Smooth muscle cell (in vitro differentiated cells): ENCODE results near the gene CRISP1. TPM values are rescaled to one million over a fixed set of nuclear protein-coding genes. Genes with fewer than 3 reads are reported as not detected.

Experiments
- DNase-seq: peaks from one replicate; lab custom pipeline; 2025; ENCODE audit not compliant: unreplicated experiment; lab: John Stamatoyannopoulos, UW
- H2AFZ ChIP-seq: fragments of 200-600 bp; sonication (generic); 2 replicates; pipeline ENCODE4 v1.6.0; 2016; ENCODE audit warnings: antibody characterized with exemption, low read depth, mild to moderate bottlenecking
- H3F3A ChIP-seq: fragments of 200-600 bp; sonication (generic); 2 replicates; pipeline ENCODE4 v1.6.0; 2017; ENCODE audit warnings: antibody characterized with exemption, low read depth
- H3K27ac ChIP-seq: fragments of 200-600 bp; sonication (generic); 2 replicates; pipeline ENCODE4 v1.5.1; 2016; ENCODE audit warnings: low read depth, mild to moderate bottlenecking
- H3K27me3 ChIP-seq: fragments of 200-600 bp; sonication (generic); 2 replicates; pipeline ENCODE4 v1.6.1; 2016; ENCODE audit warnings: low read depth, mild to moderate bottlenecking
- H3K36me3 ChIP-seq: fragments of 200-600 bp; sonication (generic); 2 replicates; pipeline ENCODE4 v1.5.1; 2016; ENCODE audit warnings: low read depth
- H3K4me1 ChIP-seq: fragments of 200-600 bp; sonication (generic); 2 replicates; pipeline ENCODE4 v1.5.1; 2016; ENCODE audit warnings: low read depth
- H3K4me2 ChIP-seq: fragments of 200-600 bp; sonication (generic); 2 replicates; pipeline ENCODE4 v1.6.0; 2016; ENCODE audit warnings: mild to moderate bottlenecking
- H3K4me3 ChIP-seq: fragments of 200-600 bp; sonication (generic); 2 replicates; pipeline ENCODE4 v1.5.1; 2016; ENCODE audit warnings: mild to moderate bottlenecking
- H3K79me2 ChIP-seq: fragments of 200-600 bp; sonication (generic); 2 replicates; pipeline ENCODE4 v1.6.0; 2016; ENCODE audit warnings: low read depth, mild to moderate bottlenecking
- H3K9ac ChIP-seq: fragments of 200-600 bp; sonication (generic); 2 replicates; pipeline ENCODE4 v1.6.0; 2016; ENCODE audit warnings: low read depth
- H3K9me3 ChIP-seq: fragments of 200-600 bp; sonication (generic); replicated peaks from 2 replicates; pipeline ENCODE4 v1.5.1; 2016; ENCODE audit warnings: low read depth
- H4K20me1 ChIP-seq: fragments of 200-600 bp; sonication (generic); 2 replicates; pipeline ENCODE4 v1.6.0; 2016; ENCODE audit warnings: low read depth
- CTCF ChIP-seq: fragments of 200-600 bp; sonication (generic); IDR thresholded peaks from 2 replicates; pipeline ENCODE4 v1.5.1; 2017; ENCODE audit warnings: borderline replicate concordance, mild to moderate bottlenecking, antibody characterized with exemption; ENCODE audit not compliant: insufficient read depth, poor library complexity, severe bottlenecking
- WGBS: methylation state at CpG from one replicate; pipeline ENCODE4 v1.1.7; 2016; ENCODE audit warnings: low lambda C conversion rate; 5-methylcytosine and 5-hydroxymethylcytosine counted together
- polyA plus RNA-seq: library from polyadenylated mRNA; unstranded; fragments of >200 nt; fragmentation: Nextera tagmentation; extraction: Ambion mirVana; gene quantifications from 2 replicates; pipeline ENCODE4 v1.2.1, GENCODE V29; 2016
- total RNA-seq: library from RNA; depleted of rRNA; stranded (reverse); fragments of >200 nt; gene quantifications from 2 replicates; pipeline ENCODE4 v1.2.3, GENCODE V29; 2014

The CRISP1 gene
- total and polyA plus RNA-seq, 2 experiments from 2014 or later = not detected

- H3F3A ChIP-seq = no peaks in the 10 kb centered on the region
- H3K27ac ChIP-seq = no peak within 1 kb of the TSS
- DNase-seq = no peak
- no peak for TF ChIP-seq CTCF
- no peak within 1 kb of the TSS for H2AFZ ChIP-seq
- no peaks in the 10 kb centered on the region for H4K20me1 ChIP-seq
- H3K4me2 ChIP-seq = no peak within 1 kb of the TSS
- no peaks in the 10 kb centered on the region for H3K36me3 ChIP-seq
- H3K4me1 ChIP-seq = no peaks in the 10 kb centered on the region
- 83% methylated on average over 8 of the region's 8 CpGs for WGBS
- H3K79me2 ChIP-seq = no peaks in the 10 kb centered on the region
- no peak within 1 kb of the TSS for H3K4me3 ChIP-seq
- H3K27me3 ChIP-seq = no peaks in the 10 kb centered on the region
- H3K9me3 ChIP-seq = no peaks in the 10 kb centered on the region
- H3K9ac ChIP-seq = no peak within 1 kb of the TSS
Measured at GRCh38 chr6:49787176-49787575, 79.2 kb downstream of the CRISP1 start, which contains the start of gene PGK2. TSS of gene PGK2 (minus strand) at chr6:49787285. CDS start at chr6:49787187, 98 bp downstream.

- H4K20me1 ChIP-seq = no peaks in the 10 kb centered on the region
- H3K4me2 ChIP-seq = no peak overlapping the region
- H3K36me3 ChIP-seq = no peaks in the 10 kb centered on the region
- no peaks in the 10 kb centered on the region for H3K79me2 ChIP-seq
- no peaks in the 10 kb centered on the region for H3K27me3 ChIP-seq
- H3K27ac ChIP-seq = no peak overlapping the region
- no peaks in the 10 kb centered on the region for H3K9me3 ChIP-seq
- no peak for DNase-seq
- no peak overlapping the region for H3K4me3 ChIP-seq
- no peak for TF ChIP-seq CTCF
- no peak overlapping the region for H3K9ac ChIP-seq
- no peak overlapping the region for H2AFZ ChIP-seq
- H3F3A ChIP-seq = no peaks in the 10 kb centered on the region
- no peaks in the 10 kb centered on the region for H3K4me1 ChIP-seq
Measured at GRCh38 chr6:49784272-49784671, 82.1 kb downstream of the CRISP1 start.

Other genes starting within 250 kb of the CRISP1 start
- not detected in 2 replicates for gene RHAG, start 229.7 kb downstream of the CRISP1 start, total RNA-seq
- gene RHAG, start 229.7 kb downstream of the CRISP1 start, polyA plus RNA-seq = not detected in 2 replicates
- not detected in 2 replicates for gene CRISP2, start 153.0 kb downstream of the CRISP1 start, total RNA-seq
- not detected in 2 replicates for gene CRISP2, start 153.0 kb downstream of the CRISP1 start, polyA plus RNA-seq
- 1.7 and 4.3 TPM in 2 replicates for gene CRISP3, start 122.1 kb downstream of the CRISP1 start, total RNA-seq
- 1.1 TPM in 1 of 2 replicates, not detected in the other for gene CRISP3, start 122.1 kb downstream of the CRISP1 start, polyA plus RNA-seq
- gene PGK2, start 79.2 kb downstream of the CRISP1 start, total RNA-seq = 0.09 TPM in 1 of 2 replicates, not detected in the other
- not detected in 2 replicates for gene PGK2, start 79.2 kb downstream of the CRISP1 start, polyA plus RNA-seq
- not detected in 2 replicates for gene DEFB114, start 97.6 kb upstream of the CRISP1 start, total RNA-seq
- gene DEFB114, start 97.6 kb upstream of the CRISP1 start, polyA plus RNA-seq = not detected in 2 replicates
- gene DEFB113, start 103.1 kb upstream of the CRISP1 start, total RNA-seq = not detected in 2 replicates
- not detected in 2 replicates for gene DEFB113, start 103.1 kb upstream of the CRISP1 start, polyA plus RNA-seq
- not detected in 2 replicates for gene DEFB110, start 155.5 kb upstream of the CRISP1 start, total RNA-seq
- not detected in 2 replicates for gene DEFB110, start 155.5 kb upstream of the CRISP1 start, polyA plus RNA-seq
- gene DEFB112, start 183.4 kb upstream of the CRISP1 start, total RNA-seq = not detected in 2 replicates
- gene DEFB112, start 183.4 kb upstream of the CRISP1 start, polyA plus RNA-seq = not detected in 2 replicates